ENCODE results near the gene CA10.

Gene CA10

DNA sequence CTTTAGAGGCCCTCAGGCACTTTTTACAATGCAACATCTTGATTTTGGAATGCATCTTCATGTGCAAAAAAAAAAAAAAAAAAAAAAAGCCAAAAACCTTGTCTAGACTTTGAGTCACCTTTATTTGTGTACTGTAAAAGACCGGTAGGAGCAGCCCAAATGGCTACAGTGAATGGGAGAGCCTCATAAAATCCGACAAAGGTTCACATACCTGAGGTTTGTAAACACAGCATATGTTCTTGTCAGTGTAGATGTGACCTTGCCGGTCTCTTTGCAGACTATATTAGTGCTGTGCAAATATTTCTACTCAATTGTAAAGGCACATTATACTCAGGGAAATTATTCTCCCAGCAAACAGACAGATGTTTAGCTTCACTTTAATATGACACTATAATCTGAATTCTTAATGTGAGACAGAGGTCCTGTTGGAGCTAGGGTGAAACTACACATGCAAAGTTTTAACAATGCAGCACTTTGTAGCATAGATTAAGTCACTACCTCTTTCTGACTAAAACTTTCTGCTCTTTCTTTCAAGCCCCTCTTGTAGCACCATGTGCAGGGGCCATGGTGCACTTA, 211.3 kb downstream of the CA10 start:
- DNase-seq (ENCODE audit: low read depth): no peak

DNA sequence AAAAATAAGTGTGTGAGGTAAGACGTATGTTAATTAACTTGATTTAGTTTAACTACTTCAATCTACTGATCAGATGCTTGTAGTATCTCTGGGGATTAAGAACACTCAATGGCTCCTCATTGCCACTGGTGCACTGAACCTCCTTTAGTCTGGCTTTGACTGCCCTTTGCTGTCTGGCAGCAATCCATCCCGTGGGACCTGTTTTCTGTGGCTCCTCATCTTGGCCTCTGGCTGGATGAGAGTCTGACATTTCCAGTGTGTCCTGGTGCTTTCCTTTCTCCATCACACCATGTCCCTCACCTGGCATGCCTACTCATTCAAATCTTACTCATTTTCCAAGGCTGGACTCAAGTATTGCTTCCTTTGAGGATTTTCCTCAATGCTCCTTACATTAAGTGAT, 212.2 kb downstream of the CA10 start:
- no peak for DNase-seq (ENCODE audit: low read depth)

DNA sequence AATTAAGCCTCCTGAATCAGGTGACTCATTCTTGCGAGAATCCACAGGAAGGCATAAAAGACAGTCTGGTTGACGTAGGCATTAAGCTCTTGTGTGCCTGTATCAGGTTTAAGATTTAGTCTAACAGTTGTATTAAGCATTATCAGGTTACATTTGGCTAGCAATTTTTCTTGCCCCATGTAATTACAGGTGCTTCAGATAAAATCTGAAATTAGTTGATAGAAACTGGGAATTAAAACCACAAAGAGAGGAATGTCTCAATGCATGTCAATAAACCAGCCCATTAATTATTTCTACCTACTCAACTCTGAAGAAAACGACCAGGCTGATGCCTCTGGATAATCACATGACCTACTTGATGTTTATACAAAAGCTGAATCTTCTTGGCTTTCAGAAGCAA, 217.2 kb downstream of the CA10 start:
- no peak for DNase-seq (ENCODE audit: low read depth)

DNA sequence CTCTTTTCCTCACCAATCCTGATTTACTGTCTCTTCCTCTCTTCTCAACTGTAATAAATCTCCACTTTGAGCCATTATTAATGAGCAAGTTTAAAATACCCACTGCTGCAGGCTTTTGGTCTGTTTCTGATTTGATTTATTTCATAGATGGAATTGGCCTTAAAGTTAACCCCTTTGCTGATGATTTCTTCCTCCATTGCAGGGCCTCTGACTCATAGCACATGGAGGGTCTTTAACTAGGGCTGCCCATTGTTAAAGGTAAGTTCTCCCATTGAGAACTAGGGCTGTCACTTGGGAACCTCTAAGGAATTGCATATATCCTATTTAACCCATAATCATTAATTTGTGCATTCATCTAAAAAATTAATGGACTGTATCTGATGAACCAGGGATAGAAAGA, 221.2 kb downstream of the CA10 start:
- no peak for DNase-seq (ENCODE audit: low read depth)

DNA sequence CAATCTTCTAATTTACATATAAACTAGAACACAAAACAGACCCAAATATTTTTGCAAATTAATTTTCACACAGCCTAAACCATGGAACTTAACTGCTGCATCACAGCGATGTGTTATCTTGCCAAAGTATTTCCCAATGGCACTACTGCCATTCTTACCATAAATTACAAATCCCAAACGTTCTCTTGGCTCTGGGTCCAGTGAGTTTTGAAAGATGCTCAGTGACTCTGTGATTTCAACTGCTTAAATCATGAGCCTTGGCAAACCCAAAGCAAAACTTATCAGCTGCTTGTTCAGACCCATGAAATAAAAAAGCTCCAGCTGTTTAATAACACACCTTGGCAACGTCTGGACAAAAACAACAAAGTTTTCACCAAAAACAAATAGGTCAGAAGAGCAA, 223.0 kb downstream of the CA10 start:
- no peak for DNase-seq (ENCODE audit: low read depth)

DNA sequence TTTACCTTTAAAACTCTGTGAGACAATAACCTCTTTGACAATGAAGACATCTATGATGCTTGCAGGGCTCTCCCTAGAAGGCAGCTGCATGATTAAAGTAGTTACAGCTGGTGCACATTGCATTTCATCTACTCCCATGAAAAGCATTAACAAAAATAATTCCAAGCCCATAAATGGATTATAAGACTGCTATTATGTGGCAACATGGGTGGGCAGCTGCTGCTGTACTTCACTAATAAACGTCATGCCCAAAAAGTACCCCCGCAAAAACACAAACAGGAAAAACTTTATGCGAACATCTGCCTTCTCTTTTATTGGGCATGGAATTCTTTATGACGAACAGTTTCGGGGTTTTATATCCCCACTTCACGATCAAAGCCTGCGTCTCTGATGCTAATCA, 224.9 kb downstream of the CA10 start:
- DNase-seq (ENCODE audit: low read depth): no peak

DNA sequence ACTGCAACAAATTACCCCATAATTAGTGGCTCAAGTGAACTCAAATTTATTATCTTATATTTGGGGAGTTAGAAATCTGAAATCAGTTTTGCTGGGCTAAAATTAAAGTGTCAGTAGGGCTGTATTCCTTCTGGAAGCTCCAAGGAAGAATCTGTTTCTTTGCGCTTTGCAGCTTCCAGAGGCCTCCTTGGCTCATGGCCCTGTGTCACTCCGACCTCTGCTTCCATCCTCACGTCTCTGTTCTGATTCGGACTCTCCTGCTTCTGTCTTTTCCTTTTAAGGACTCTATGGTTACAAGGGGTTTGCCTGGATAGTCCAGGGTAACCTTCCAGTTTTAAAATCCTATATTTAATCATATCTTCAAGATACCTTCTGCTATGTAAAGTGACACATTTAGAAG, 232.1 kb downstream of the CA10 start:
- no peak for DNase-seq (ENCODE audit: low read depth)

DNA sequence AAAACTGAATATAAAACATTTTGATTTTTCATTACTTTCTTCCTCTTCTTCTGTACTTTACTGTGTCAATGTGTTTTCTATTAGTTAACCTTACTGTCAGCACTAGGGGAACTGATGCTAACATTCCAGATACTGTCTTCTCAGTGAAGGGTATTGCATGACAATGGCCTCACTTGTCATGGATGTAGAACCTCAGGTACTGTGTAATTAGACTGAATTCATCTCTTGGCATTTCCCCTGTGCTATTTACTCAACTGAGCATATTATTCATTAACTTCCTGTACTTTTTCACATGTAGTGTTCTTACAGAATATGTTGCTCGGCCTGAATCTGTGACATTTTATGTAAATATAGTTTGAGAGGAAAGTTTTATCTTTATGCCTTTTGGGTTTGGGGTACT, 237.0 kb downstream of the CA10 start:
- DNase-seq (ENCODE audit: low read depth): no peak

DNA sequence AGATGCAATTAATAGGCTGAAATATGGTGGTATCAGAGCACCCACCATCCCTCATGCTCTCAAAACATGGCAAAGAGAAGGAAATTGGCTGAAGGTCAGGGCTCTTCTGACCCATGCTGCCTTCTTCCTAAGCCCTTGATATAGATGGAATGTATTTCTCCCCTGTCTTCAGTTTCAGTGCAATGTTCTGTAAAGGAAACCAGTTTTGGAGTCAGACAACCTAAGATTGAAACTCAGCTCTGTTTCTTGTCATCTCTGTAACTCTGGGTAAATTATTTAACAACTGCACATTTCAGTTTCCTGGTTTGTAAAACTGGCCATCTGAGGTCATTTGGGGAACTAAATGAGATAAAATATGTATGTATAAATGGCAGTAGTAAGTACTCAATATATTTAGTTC, 243.9 kb downstream of the CA10 start:
- DNase-seq (ENCODE audit: low read depth): no peak

DNA sequence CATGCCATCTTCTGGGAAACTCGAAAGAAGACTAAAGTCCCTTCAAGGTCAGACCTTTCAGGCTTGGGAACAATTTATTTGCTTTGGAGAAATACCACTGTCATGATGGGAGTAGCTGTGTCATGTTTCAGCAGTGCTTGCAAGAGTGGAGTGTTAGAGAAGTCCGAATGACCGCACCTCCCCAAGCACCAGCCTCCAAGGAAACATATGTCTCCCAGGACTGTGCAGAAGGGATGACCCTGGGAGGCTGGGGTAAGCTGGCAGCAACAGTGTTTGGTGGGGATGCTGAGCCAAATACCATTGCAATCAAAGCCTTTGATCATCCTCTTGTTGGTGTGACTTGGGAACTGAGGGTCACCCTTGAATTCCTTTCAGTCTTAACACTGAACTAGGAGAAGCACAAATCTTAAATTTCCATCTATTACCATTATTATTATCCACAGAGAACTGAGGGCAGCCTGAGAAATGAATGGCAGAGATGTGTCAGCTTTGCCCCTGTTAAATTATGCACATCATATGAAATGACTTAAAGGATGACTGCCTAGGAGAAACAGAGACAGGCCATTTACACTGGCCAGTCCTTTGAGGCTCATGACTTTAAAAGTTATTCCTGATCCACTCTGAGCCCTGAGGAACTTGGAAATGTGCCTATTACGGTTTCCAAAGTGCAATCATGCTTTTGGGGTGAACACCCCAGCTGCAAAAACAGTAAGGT, 244.9 kb downstream of the CA10 start:
- no peak for DNase-seq (ENCODE audit: low read depth)

DNA sequence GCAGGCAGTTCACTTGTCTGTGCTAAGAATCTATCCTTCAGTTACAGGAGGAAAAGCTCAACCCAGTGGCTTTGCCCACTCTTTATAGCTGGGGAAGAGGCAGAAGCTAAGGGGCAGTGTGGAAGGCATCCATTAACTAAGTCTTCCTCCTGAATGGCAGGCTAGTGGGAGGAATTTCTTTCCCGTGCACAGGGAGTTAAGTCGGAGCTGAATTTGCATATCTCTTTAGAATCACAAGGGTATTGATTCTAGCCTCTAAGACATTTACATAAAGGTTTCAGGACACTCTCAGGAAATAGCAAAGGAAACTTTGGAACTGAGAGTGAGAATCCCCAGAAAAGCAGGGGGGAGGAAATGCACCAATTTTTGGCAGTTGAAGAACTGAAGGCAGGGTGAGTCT, 245.6 kb downstream of the CA10 start:
- no peak for DNase-seq (ENCODE audit: low read depth)

DNA sequence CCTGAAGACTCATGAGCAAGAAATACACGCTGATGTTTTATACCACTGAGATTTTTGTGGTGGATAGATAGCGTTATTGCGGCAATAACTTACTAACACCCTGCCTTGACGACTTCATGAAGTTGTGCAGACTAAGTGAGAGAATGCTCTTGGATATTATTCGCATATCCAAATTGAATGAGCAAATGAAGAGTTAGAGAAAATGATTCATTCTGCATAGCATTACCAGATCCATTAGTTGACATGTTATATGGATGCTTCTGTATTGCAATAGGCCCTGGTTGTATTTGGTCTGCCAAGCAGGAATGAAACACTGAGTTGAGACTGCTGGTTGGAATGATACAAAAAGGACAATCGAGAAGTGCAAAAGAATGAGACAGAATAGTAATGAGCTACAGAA, 247.3 kb downstream of the CA10 start:
- no peak for DNase-seq (ENCODE audit: low read depth)

DNA sequence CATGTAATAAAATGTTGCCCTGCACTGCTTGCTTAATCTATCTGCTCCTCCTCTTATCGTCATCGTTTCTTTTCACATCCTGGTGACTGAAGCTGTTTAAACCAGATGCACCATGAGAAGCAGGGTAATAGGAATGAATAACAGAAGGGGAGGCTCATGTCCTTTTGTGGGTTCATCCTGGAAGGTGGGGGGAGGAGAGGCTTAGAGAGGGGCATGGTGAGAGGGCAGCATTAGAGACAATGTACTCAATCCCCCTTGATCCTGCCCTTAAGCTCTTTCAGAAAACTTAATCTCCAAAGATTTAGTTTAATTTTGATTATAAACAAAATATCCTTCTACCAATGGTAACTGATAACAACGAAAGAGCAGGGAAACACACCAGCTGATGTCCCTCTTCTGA, 248.5 kb downstream of the CA10 start:
- no peak for DNase-seq (ENCODE audit: low read depth)

DNA sequence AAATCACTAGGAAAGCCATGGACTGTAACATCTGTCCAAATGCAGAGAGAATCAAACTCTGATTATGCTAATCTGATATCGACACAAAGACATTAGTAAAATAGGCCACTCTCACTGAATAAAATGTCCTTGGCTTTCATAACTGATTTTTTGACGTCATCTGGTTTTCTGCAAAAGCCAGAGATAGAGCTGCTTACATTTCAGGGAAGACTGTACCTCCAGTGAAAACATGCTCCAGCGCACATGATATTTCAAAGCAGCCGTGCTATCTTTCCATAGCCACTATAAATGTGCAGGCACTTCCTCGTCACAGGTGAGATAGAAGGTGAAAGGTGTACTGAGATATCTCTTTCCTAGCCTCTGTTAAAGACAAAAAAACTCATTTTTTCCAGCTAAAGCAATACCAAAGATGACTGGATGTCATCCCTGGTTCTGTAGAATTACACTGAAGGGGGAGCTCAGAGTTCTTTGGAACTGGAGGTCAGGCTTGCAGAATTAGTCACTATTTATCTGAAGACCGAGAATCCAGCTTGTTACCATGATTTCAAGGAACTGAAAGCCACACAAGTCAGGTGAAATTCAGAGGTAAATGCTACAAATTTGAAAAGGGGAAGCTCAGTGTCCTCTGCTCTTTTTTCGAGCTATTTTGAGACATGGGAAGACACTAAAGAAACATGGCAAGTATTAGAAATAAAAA, 249.5 kb downstream of the CA10 start:
- DNase-seq (ENCODE audit: low read depth): no peak

DNA sequence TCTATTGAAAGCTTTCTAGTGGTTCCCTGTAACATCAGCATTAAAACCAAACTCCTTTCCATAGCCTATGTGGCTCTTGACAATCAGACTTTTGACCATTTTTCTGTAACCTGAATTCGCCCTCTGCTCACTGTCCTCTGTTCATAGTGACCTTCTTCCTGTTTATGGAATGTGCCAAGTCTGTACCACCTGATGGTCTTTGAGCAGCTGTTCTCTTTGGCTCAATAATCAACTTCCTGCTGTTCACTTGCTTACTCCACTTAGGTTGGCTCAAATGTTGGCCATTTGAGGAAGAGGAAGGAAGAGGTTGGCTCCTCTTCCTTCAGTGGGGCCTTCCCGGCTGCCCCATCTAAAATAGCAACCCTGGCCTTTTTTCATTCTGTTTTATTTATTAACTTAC, 251.5 kb downstream of the CA10 start:
- no peak for DNase-seq (ENCODE audit: low read depth)

DNA sequence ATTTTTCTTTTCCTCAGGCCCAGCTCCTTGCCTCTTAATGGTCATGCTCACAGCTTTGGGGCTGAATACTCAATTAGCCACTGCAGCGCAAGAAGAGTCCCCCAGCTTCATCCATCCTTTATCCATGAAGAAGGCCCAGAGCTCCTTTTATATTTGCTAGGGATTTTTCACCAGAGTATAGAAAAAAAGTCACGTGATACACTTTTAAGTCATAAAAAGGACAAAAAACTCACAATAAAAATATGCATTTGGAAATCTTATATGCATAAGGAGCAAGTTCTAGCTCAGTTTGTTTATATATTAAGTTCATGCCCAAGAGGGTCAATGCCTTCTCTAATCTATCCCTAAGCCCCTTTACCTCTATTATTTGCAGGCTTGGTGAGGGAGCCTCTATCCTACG, 254.1 kb downstream of the CA10 start:
- DNase-seq (ENCODE audit: low read depth): no peak

DNA sequence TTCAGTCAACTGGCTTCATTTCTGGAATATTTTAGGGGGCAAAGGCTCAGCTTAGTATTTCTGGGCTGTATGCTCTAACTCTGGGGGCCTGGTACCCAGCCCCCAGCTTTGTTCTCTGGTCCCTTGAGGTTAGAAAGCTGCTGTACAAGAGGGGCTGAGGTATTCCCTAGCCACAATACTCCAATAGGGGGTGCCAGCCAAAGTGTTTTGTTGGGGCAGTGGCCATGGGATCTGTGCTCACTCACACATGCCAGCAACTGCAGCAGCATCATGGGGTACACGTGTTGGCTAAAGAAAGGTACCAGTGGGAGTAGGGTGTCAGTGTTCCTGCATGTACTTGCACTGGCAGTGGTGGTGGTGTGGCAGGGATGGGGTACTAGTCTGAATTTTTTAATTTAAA, 257.3 kb downstream of the CA10 start:
- no peak for DNase-seq (ENCODE audit: low read depth)

DNA sequence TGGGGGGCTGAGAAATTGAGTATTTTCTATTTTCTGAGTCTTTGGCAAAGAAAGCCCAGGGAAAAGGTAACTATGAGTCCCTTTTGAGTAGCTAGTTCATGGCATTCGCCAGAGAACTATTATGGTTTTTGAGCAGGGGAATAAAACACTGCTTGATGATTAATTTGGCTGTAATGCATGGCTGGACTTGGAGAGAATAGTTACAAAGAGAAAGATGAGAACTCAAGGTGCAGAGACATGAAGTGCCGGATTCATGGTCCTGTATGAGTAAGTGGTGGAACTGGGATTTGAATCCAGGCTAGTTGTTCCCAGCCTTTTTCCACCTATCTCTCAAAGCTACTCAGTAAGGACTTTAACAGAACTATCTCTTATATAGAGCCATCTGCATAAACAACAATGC, 266.6 kb downstream of the CA10 start:
- DNase-seq (ENCODE audit: low read depth): no peak

DNA sequence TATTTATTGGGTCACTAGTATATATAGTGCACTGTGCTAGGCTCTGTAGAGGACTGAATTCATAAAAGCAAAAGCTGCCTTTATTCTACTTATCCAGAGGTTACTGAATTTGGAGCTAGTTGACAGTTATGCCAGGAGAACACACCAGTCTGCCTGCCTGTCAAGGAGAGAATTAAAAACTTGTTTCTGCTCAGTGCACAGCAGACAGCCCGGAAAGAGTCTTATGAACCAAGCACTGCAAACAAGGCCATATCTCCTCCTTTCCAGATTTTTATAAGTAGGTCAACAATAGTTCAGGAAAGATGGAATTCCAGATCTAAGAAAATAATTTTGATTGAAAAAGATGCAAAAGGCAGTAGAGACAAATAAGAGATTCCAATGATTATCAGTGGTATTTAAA, 267.8 kb downstream of the CA10 start:
- DNase-seq (ENCODE audit: low read depth): no peak

DNA sequence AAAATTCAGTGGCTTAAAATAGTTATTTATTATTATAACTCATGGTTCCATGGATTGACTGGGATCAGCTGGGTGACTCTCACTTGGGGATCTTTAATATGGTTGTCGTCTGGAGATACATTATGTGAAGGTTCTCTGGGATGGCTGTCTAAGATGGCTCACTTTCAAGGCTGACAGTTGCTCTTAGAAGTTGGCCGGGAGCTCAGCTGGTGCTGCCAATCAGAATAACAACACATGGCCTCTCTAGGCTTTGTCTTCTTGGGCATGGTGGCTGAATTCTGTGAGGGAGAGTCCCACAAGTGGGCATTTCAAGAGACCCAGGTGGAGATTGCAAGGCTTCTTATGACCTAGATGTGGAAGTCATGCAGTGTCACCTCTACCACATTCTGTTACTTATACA, 269.7 kb downstream of the CA10 start:
- DNase-seq (ENCODE audit: low read depth): no peak

DNA sequence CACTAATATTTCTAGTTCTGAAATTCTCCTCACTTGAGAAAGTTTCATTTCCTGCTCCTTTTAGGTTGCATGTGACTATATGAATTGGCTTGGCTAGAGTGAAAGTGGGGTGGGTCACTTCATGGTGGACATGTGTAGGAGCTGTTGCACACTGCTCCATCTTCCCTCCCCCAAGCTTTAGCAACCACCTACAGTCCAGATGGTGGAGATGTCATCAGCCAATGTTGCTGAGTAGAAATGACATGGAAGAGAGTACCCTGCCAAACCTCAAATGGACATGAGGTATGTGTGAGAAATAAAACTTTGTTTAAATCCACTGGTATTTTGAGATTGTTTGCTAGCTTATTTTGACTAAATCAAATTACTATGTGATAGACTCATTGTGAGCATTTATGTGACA, 281.5 kb downstream of the CA10 start:
- DNase-seq (ENCODE audit: low read depth): no peak

DNA sequence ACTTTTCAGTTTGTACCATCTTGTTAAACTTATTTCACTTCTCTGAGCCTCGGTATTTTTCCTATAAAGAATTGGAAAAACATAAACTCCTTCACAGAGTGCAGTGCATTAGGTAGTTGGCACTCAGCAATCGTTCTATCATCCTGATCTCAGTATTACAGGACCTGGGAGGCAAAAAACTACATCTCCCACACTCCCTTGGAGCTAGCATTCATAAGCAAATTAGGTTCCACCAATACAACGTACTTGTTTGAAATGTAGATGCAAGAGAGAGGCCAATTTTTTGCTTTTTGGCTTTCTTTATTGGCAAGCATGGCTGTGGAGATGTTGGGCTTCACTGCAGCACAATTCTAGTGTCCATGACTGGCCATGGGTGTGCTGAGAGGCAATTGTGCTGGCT, 285.2 kb downstream of the CA10 start:
- no peak for DNase-seq (ENCODE audit: low read depth)

DNA sequence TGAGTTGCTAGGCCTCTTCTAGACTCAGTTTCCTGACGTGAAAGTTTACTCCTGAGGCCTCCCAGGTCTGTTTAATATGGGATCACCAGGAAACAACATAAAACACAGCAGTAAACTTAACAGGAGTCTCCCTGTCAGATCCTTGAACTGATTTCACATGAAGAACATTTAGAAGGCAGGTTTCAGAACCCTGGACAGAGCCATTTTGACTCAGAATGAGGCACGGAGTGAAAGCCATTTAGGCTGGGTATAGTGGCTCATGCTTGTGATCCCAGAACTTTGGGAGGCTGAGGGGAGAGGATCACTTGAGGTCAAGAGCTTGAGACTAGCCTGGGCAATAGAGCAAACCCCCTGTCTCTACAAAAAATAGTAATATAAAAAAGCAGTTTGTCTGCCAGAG, 289.1 kb downstream of the CA10 start:
- no peak for DNase-seq (ENCODE audit: low read depth)

All from HS-5 (cell line).